HG03196 (cell line): Measurements from ENCODE around the gene CKAP5.

Source experiments
- ATAC-seq: cut with Tn5 transposase; IDR thresholded peaks from one replicate; pipeline ENCODE4 v1.9.1; 2021; ENCODE audit not compliant: unreplicated experiment

Gene CKAP5

GRCh38 chr11:46776878-46777277 lies 69.2 kb downstream of the CKAP5 start:
- no peak for ATAC-seq

GRCh38 chr11:46769636-46770221 lies 76.4 kb downstream of the CKAP5 start:
- ATAC-seq, result no peak

- no peak for ATAC-seq
Observed at GRCh38 chr11:46766656-46767055, 79.4 kb downstream of the CKAP5 start.

GRCh38 chr11:46762248-46762647 lies 83.8 kb downstream of the CKAP5 start:
- no peak for ATAC-seq

GRCh38 chr11:46761807-46762206 lies 84.3 kb downstream of the CKAP5 start:
- ATAC-seq, result no peak

GRCh38 chr11:46760429-46761128 lies 85.5 kb downstream of the CKAP5 start:
- ATAC-seq, result no peak

GRCh38 chr11:46759196-46759595 lies 86.9 kb downstream of the CKAP5 start:
- no peak for ATAC-seq

GRCh38 chr11:46755962-46756361 lies 90.1 kb downstream of the CKAP5 start:
- ATAC-seq, result no peak

- ATAC-seq, result no peak
Observed at GRCh38 chr11:46747150-46747549, 98.9 kb downstream of the CKAP5 start.

GRCh38 chr11:46745995-46746394 lies 100.1 kb downstream of the CKAP5 start:
- no peak for ATAC-seq

- no peak for ATAC-seq
Observed at GRCh38 chr11:46745328-46745727, 100.8 kb downstream of the CKAP5 start.

- ATAC-seq, result no peak
Observed at GRCh38 chr11:46743693-46744339, 102.3 kb downstream of the CKAP5 start.

GRCh38 chr11:46743043-46743442 lies 103.0 kb downstream of the CKAP5 start:
- ATAC-seq, result no peak

GRCh38 chr11:46741600-46742484 lies 104.2 kb downstream of the CKAP5 start:
- no peak for ATAC-seq

GRCh38 chr11:46738887-46739286 lies 107.2 kb downstream of the CKAP5 start:
- no peak for ATAC-seq

- no peak for ATAC-seq
Observed at GRCh38 chr11:46737699-46738098, 108.4 kb downstream of the CKAP5 start.

GRCh38 chr11:46736615-46737014 lies 109.5 kb downstream of the CKAP5 start:
- ATAC-seq, result no peak

- ATAC-seq, result no peak
Observed at GRCh38 chr11:46736146-46736545, 109.9 kb downstream of the CKAP5 start.

GRCh38 chr11:46733234-46733633 lies 112.8 kb downstream of the CKAP5 start:
- no peak for ATAC-seq

- ATAC-seq, result no peak
Observed at GRCh38 chr11:46731545-46731944, 114.5 kb downstream of the CKAP5 start.
